ENCODE results near the gene GLT6D1.

DNA sequence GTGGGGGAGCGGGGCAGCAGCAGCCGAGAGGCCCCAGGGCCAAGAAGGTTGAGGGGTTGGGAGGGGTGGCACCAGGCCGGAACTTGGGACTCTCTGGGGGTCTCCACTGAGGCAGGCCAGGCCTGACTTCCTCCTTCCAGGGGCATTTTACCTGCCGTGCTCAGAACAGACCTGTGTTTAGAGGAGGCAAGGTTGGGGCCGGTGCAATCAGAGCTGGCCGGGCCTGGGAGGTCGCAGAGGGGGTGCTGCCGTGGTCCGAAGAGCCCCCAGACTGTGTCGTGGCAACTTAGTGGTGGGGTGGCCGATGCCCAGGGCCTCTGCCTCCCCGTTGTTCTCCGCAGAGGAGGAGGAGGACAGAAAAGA is 21.8 kb downstream of the GLT6D1 start:
- TF ChIP-seq, protein P1, sequence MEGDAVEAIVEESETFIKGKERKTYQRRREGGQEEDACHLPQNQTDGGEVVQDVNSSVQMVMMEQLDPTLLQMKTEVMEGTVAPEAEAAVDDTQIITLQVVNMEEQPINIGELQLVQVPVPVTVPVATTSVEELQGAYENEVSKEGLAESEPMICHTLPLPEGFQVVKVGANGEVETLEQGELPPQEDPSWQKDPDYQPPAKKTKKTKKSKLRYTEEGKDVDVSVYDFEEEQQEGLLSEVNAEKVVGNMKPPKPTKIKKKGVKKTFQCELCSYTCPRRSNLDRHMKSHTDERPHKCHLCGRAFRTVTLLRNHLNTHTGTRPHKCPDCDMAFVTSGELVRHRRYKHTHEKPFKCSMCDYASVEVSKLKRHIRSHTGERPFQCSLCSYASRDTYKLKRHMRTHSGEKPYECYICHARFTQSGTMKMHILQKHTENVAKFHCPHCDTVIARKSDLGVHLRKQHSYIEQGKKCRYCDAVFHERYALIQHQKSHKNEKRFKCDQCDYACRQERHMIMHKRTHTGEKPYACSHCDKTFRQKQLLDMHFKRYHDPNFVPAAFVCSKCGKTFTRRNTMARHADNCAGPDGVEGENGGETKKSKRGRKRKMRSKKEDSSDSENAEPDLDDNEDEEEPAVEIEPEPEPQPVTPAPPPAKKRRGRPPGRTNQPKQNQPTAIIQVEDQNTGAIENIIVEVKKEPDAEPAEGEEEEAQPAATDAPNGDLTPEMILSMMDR (IDR thresholded peaks at IDR 0.05; ENCODE audit: low read length) = no peak
- TF ChIP-seq EZH2 (optimal IDR thresholded peaks at IDR 0.05; ENCODE audit: low read depth, low read length) = no peak

Data from MM.1S (cell line).